Measurements from ENCODE around the gene LMBR1.

Gene LMBR1

GRCh38 chr7:156673902-156674301, 219.1 kb downstream of the LMBR1 start:
- Histone ChIP-seq H4K20me1 (ENCODE audit: control insufficient read depth, insufficient read depth, low read depth, low read length) (no peaks in the 10 kb centered on the region), H3F3A (ENCODE audit: control insufficient read depth, insufficient read depth) (no peaks in the 10 kb centered on the region), H3K36me3 (ENCODE audit: control insufficient read depth, low read length) (peaks cover 25% of the 10 kb centered on the region), H3K9me2 (replicated peaks; ENCODE audit: control insufficient read depth, low read length) (no peaks in the 10 kb centered on the region), H3K4me2 (ENCODE audit: low read length) (no peak overlapping the region), H3K27ac (ENCODE audit: low read depth, low read length) (no peak overlapping the region), H3K27me3 (ENCODE audit: control insufficient read depth, low read length) (no peaks in the 10 kb centered on the region), H3K9me3 (ENCODE audit: control insufficient read depth, insufficient read depth, low read length) (no peaks in the 10 kb centered on the region), H3K79me2 (ENCODE audit: control insufficient read depth, low read length) (no peaks in the 10 kb centered on the region), H3K4me3 (ENCODE audit: low read length) (no peak overlapping the region), H3K4me1 (ENCODE audit: control insufficient read depth, low read length) (no peaks in the 10 kb centered on the region)
- TF ChIP-seq EZH2phosphoT487 (IDR thresholded peaks at IDR 0.05; ENCODE audit: borderline replicate concordance, low read length): no peak
- no peak for TF ChIP-seq CTCF (IDR thresholded peaks at IDR 0.05; ENCODE audit: low read depth, low read length, poor library complexity, severe bottlenecking)

- Histone ChIP-seq H3K36me3 (ENCODE audit: control insufficient read depth, low read length) (peaks cover 21% of the 10 kb centered on the region), H3K27me3 (ENCODE audit: control insufficient read depth, low read length) (no peaks in the 10 kb centered on the region), H3K9me2 (replicated peaks; ENCODE audit: control insufficient read depth, low read length) (no peaks in the 10 kb centered on the region), H3K79me2 (ENCODE audit: control insufficient read depth, low read length) (no peaks in the 10 kb centered on the region), H4K20me1 (ENCODE audit: control insufficient read depth, insufficient read depth, low read depth, low read length) (no peaks in the 10 kb centered on the region), H3K4me2 (ENCODE audit: low read length) (no peak overlapping the region), H3K4me1 (ENCODE audit: control insufficient read depth, low read length) (no peaks in the 10 kb centered on the region), H3K4me3 (ENCODE audit: low read length) (no peak overlapping the region), H3F3A (ENCODE audit: control insufficient read depth, insufficient read depth) (no peaks in the 10 kb centered on the region), H3K27ac (ENCODE audit: low read depth, low read length) (no peak overlapping the region), H3K9me3 (ENCODE audit: control insufficient read depth, insufficient read depth, low read length) (no peaks in the 10 kb centered on the region)
- no peak for TF ChIP-seq EZH2phosphoT487 (IDR thresholded peaks at IDR 0.05; ENCODE audit: borderline replicate concordance, low read length)
- TF ChIP-seq CTCF (IDR thresholded peaks at IDR 0.05; ENCODE audit: low read depth, low read length, poor library complexity, severe bottlenecking): no peak
Observed at GRCh38 chr7:156673454-156673853, 219.5 kb downstream of the LMBR1 start.

- TF ChIP-seq CTCF (IDR thresholded peaks at IDR 0.05; ENCODE audit: low read depth, low read length, poor library complexity, severe bottlenecking): no peak
- no peak for TF ChIP-seq EZH2phosphoT487 (IDR thresholded peaks at IDR 0.05; ENCODE audit: borderline replicate concordance, low read length)
- Histone ChIP-seq H3K4me2 (ENCODE audit: low read length) (no peak overlapping the region), H3K27ac (ENCODE audit: low read depth, low read length) (no peak overlapping the region), H3K36me3 (ENCODE audit: control insufficient read depth, low read length) (peaks cover 5% of the 10 kb centered on the region; the same call in 1 of the 2 replicates), H3K9me3 (ENCODE audit: control insufficient read depth, insufficient read depth, low read length) (no peaks in the 10 kb centered on the region), H4K20me1 (ENCODE audit: control insufficient read depth, insufficient read depth, low read depth, low read length) (no peaks in the 10 kb centered on the region), H3K79me2 (ENCODE audit: control insufficient read depth, low read length) (no peaks in the 10 kb centered on the region), H3K4me1 (ENCODE audit: control insufficient read depth, low read length) (no peaks in the 10 kb centered on the region), H3K4me3 (ENCODE audit: low read length) (no peak overlapping the region), H3K9me2 (replicated peaks; ENCODE audit: control insufficient read depth, low read length) (no peaks in the 10 kb centered on the region), H3K27me3 (ENCODE audit: control insufficient read depth, low read length) (no peaks in the 10 kb centered on the region), H3F3A (ENCODE audit: control insufficient read depth, insufficient read depth) (no peaks in the 10 kb centered on the region)
Observed at GRCh38 chr7:156669035-156669828, 223.8 kb downstream of the LMBR1 start.

Data from DOHH2 (cell line).